DMS53 (cell line): ENCODE data around the gene IRAK2.
A peak's percentile ranks its signal among the peaks of the same experiment; 100 is the strongest.
"Not testable (repeated sequence)": the region's sequence is repeated elsewhere in the genome, so short reads cannot be mapped to it uniquely, and the experiment has no call there.

Source experiments
- DNase-seq: peaks from one replicate; lab custom pipeline; 2025; lab: John Stamatoyannopoulos, UW

Gene IRAK2

GRCh38 chr3:10164546-10165393 is at the start of gene IRAK2:
Gene IRAK2, plus strand, starts transcription at chr3:10164919. Its CDS starts 36 bp downstream, at chr3:10164955.
- peak; percentile 73 for DNase-seq

GRCh38 chr3:10115326-10116137 is 49.2 kb upstream of the IRAK2 start, which contains the start of gene BRK1:
Gene BRK1, plus strand, starts transcription at chr3:10115675. Its CDS starts 27 bp downstream, at chr3:10115702.
- DNase-seq, result peak; percentile 90

- DNase-seq, result peak; percentile 36
Measured at GRCh38 chr3:10116138-10116460, 48.6 kb upstream of the IRAK2 start.

- no peak for DNase-seq
Measured at GRCh38 chr3:10116928-10117327, 47.8 kb upstream of the IRAK2 start.

GRCh38 chr3:10119376-10119775 is 45.3 kb upstream of the IRAK2 start:
- no peak for DNase-seq

GRCh38 chr3:10121064-10121463 is 43.7 kb upstream of the IRAK2 start:
- DNase-seq, result no peak

- no peak for DNase-seq
Measured at GRCh38 chr3:10122724-10123123, 42.0 kb upstream of the IRAK2 start.

GRCh38 chr3:10135872-10136271 is 28.8 kb upstream of the IRAK2 start:
- not testable (repeated sequence) for DNase-seq

- DNase-seq, result no peak
Measured at GRCh38 chr3:10136426-10137005, 28.2 kb upstream of the IRAK2 start.

GRCh38 chr3:10137178-10137577 is 27.5 kb upstream of the IRAK2 start:
- DNase-seq, result no peak

GRCh38 chr3:10140996-10141546 is 23.6 kb upstream of the IRAK2 start:
- DNase-seq, result peak; percentile 50

GRCh38 chr3:10142707-10143560 is 21.8 kb upstream of the IRAK2 start:
- peak; percentile 18 for DNase-seq

GRCh38 chr3:10145685-10146084 is 19.0 kb upstream of the IRAK2 start:
- no peak for DNase-seq

GRCh38 chr3:10149226-10149625 is 15.5 kb upstream of the IRAK2 start:
- DNase-seq, result no peak

- no peak for DNase-seq
Measured at GRCh38 chr3:10150987-10151386, 13.7 kb upstream of the IRAK2 start.

- DNase-seq, result no peak
Measured at GRCh38 chr3:10154335-10155122, 10.2 kb upstream of the IRAK2 start.

GRCh38 chr3:10155123-10155472 is 9.6 kb upstream of the IRAK2 start:
- DNase-seq, result no peak

- DNase-seq, result no peak
Measured at GRCh38 chr3:10155658-10156057, 9.1 kb upstream of the IRAK2 start.

- DNase-seq, result no peak
Measured at GRCh38 chr3:10157031-10157430, 7.7 kb upstream of the IRAK2 start.

GRCh38 chr3:10158555-10158954 is 6.2 kb upstream of the IRAK2 start:
- DNase-seq, result not testable (repeated sequence)

- DNase-seq, result no peak
Measured at GRCh38 chr3:10160346-10160745, 4.4 kb upstream of the IRAK2 start.
